SU-DHL-6 (cell line): ENCODE data around the gene DNAH17.

ENCODE experiments used
- H2AFZ ChIP-seq: fragments of 200-600 bp; sonication (generic); 2 replicates; pipeline ENCODE4 v1.6.1; 2014; ENCODE audit warnings: low read depth, mild to moderate bottlenecking, moderate library complexity, mixed read lengths, antibody characterized with exemption, low read length; ENCODE audit not compliant: severe bottlenecking
- H3F3A ChIP-seq: fragments of 200-600 bp; shearing (Covaris generic); 2 replicates; pipeline ENCODE4 v1.6.0; 2016; ENCODE audit warnings: antibody characterized with exemption, mild to moderate bottlenecking; ENCODE audit not compliant: insufficient read depth
- H3K27ac ChIP-seq: fragments of 200-600 bp; sonication (generic); 2 replicates; pipeline ENCODE4 v1.5.1; 2016; ENCODE audit warnings: low read depth, mild to moderate bottlenecking, low read length, moderate library complexity, mixed read lengths
- H3K27me3 ChIP-seq: fragments of 200-600 bp; sonication (generic), shearing (Covaris generic); 2 replicates; pipeline ENCODE4 v1.6.0; 2014; ENCODE audit warnings: mild to moderate bottlenecking, low read length
- H3K36me3 ChIP-seq: fragments of 200-600 bp; sonication (generic); 2 replicates; pipeline ENCODE4 v1.6.1; 2014; ENCODE audit warnings: mild to moderate bottlenecking, low read length, mixed read lengths
- H3K4me2 ChIP-seq: fragments of 300-600, 200-600 bp; shearing (Covaris generic), sonication (generic); 2 replicates; pipeline ENCODE4 v1.6.0; 2014; ENCODE audit warnings: low read length, low read depth, mild to moderate bottlenecking; ENCODE audit not compliant: poor library complexity, severe bottlenecking
- H3K4me3 ChIP-seq: fragments of 200-600 bp; sonication (generic); 2 replicates; pipeline ENCODE4 v1.5.1; 2014; ENCODE audit warnings: antibody characterized with exemption, low read length, mild to moderate bottlenecking, mixed read lengths; ENCODE audit not compliant: insufficient read depth, poor library complexity, severe bottlenecking
- H3K79me2 ChIP-seq: fragments of 200-600 bp; sonication (generic); 2 replicates; pipeline ENCODE4 v1.6.1; 2014; ENCODE audit warnings: mild to moderate bottlenecking, low read length, moderate library complexity; ENCODE audit not compliant: insufficient read depth
- H3K9ac ChIP-seq: fragments of 200-600 bp; sonication (generic); 2 replicates; pipeline ENCODE4 v1.7.0; 2014; ENCODE audit warnings: mild to moderate bottlenecking, low read length
- H3K9me2 ChIP-seq: fragments of 200-600 bp; sonication (generic); replicated peaks from 2 replicates; pipeline ENCODE4 v1.6.1; 2014; ENCODE audit warnings: low read length; ENCODE audit not compliant: insufficient read depth
- H3K9me3 ChIP-seq: fragments of 200-600 bp; sonication (generic); 2 replicates; pipeline ENCODE4 v1.6.1; 2014; ENCODE audit warnings: low read length, mixed read lengths; ENCODE audit not compliant: insufficient read depth
- H4K20me1 ChIP-seq: fragments of 200-600 bp; sonication (generic); 2 replicates; pipeline ENCODE4 v1.6.1; 2014; ENCODE audit warnings: low read depth, mild to moderate bottlenecking, antibody characterized with exemption, low read length, moderate library complexity, mixed read lengths
- EZH2phosphoT487 ChIP-seq: fragments of 200-600 bp; sonication (generic), shearing (Covaris generic); conservative IDR thresholded peaks from 2 replicates; pipeline ENCODE4 v1.6.1; 2018; ENCODE audit warnings: mild to moderate bottlenecking, antibody characterized with exemption, low read length, moderate library complexity, mixed read lengths
- TF ChIP-seq, protein P1 (sequence below): fragments of 200-600 bp; sonication (generic); IDR thresholded peaks from one replicate; pipeline ENCODE4 v1.5.1; 2017; ENCODE audit warnings: antibody characterized with exemption, mild to moderate bottlenecking, low read length, moderate library complexity; ENCODE audit not compliant: insufficient read depth, poor library complexity, severe bottlenecking

DNAH17 gene

DNA sequence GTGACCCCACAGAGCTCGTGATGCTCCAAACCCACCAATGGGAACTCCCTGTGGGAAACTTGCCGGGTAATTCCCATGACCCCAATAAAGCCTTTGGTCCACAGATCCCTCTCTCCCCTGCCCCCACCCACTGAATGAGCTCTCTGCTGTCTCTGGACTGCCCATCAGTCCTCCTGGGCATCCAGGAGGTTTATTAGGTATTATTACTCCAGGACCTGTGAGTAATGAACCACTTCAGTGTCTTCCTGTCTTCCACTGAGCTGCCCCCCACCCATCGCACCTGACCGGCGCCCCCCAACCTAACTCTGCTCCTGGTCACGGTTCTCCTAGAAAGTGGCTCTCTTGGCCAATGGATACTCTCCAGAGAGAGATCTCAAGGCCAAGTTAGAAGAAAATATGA, 28.7 kb upstream of the DNAH17 start:
- Histone ChIP-seq H3F3A (no peaks in the 10 kb centered on the region), H3K4me3 (no peak overlapping the region), H4K20me1 (no peaks in the 10 kb centered on the region), H3K9me2 (no peaks in the 10 kb centered on the region), H2AFZ (no peak overlapping the region), H3K4me2 (no peak overlapping the region), H3K27ac (no peak overlapping the region), H3K79me2 (no peaks in the 10 kb centered on the region), H3K9me3 (no peaks in the 10 kb centered on the region), H3K36me3 (no peaks in the 10 kb centered on the region), H3K9ac (no peak overlapping the region), H3K27me3 (no peaks in the 10 kb centered on the region)
- TF ChIP-seq, protein P1, sequence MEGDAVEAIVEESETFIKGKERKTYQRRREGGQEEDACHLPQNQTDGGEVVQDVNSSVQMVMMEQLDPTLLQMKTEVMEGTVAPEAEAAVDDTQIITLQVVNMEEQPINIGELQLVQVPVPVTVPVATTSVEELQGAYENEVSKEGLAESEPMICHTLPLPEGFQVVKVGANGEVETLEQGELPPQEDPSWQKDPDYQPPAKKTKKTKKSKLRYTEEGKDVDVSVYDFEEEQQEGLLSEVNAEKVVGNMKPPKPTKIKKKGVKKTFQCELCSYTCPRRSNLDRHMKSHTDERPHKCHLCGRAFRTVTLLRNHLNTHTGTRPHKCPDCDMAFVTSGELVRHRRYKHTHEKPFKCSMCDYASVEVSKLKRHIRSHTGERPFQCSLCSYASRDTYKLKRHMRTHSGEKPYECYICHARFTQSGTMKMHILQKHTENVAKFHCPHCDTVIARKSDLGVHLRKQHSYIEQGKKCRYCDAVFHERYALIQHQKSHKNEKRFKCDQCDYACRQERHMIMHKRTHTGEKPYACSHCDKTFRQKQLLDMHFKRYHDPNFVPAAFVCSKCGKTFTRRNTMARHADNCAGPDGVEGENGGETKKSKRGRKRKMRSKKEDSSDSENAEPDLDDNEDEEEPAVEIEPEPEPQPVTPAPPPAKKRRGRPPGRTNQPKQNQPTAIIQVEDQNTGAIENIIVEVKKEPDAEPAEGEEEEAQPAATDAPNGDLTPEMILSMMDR: no peak
- TF ChIP-seq EZH2phosphoT487: no peak

- Histone ChIP-seq H3K27ac (no peak overlapping the region), H3K79me2 (no peaks in the 10 kb centered on the region), H3K9ac (no peak overlapping the region), H3K4me3 (no peak overlapping the region), H3K27me3 (no peaks in the 10 kb centered on the region), H2AFZ (no peak overlapping the region), H3K9me2 (no peaks in the 10 kb centered on the region), H3K4me2 (no peak overlapping the region), H4K20me1 (no peaks in the 10 kb centered on the region), H3F3A (no peaks in the 10 kb centered on the region), H3K9me3 (no peaks in the 10 kb centered on the region), H3K36me3 (no peaks in the 10 kb centered on the region)
- TF ChIP-seq, protein P1: no peak
- no peak for TF ChIP-seq EZH2phosphoT487
Measured at GRCh38 chr17:78605429-78605828, 28.2 kb upstream of the DNAH17 start.

- Histone ChIP-seq H3K4me3 (no peak overlapping the region), H3K9me2 (no peaks in the 10 kb centered on the region), H3K36me3 (no peaks in the 10 kb centered on the region), H3K9ac (no peak overlapping the region), H3F3A (no peaks in the 10 kb centered on the region), H3K79me2 (no peaks in the 10 kb centered on the region), H3K27me3 (no peaks in the 10 kb centered on the region), H3K9me3 (no peaks in the 10 kb centered on the region), H3K4me2 (no peak overlapping the region), H2AFZ (no peak overlapping the region), H4K20me1 (no peaks in the 10 kb centered on the region), H3K27ac (no peak overlapping the region)
- no peak for TF ChIP-seq EZH2phosphoT487
- TF ChIP-seq, protein P1: no peak
Measured at GRCh38 chr17:78602246-78602645, 25.1 kb upstream of the DNAH17 start.
